22Rv1 (cell line): ENCODE data around the gene ZNF835.

Experiments
- CTCF ChIP-seq: fragments of 450-650 bp; IDR thresholded peaks from 2 replicates; pipeline ENCODE4 v1.5.1; 2017; ENCODE audit warnings: mild to moderate bottlenecking
- ZFX ChIP-seq: fragments of 450-650 bp; IDR thresholded peaks from 2 replicates; pipeline ENCODE4 v1.6.1; 2017; ENCODE audit warnings: antibody characterized with exemption, borderline replicate concordance

GRCh38 chr19:56687031-56687430, 15.5 kb upstream of the ZNF835 start:
- TF ChIP-seq CTCF (no peak), ZFX (no peak)
